Anterior cingulate cortex (tissue), 58 donors: ENCODE measurements around the gene CYP27C1.

ENCODE experiments used
- DNase-seq, 58 donors: peaks; one replicate each; lab custom pipeline; 2025; lab: John Stamatoyannopoulos, UW

The CYP27C1 gene

GRCh38 chr2:127134833-127135830 is 85.0 kb downstream of the CYP27C1 start:
- DNase-seq, result no peak

- DNase-seq, result no peak
Measured at GRCh38 chr2:127134235-127134634, 85.9 kb downstream of the CYP27C1 start.
